ENCODE data around the gene ELMO1. TPM values are rescaled to one million over a fixed set of nuclear protein-coding genes. Genes with fewer than 3 reads are reported as not detected.

Gene ELMO1
- total and polyA plus RNA-seq, 10 donors = 26.0 to 494 (median 201) TPM

DNA sequence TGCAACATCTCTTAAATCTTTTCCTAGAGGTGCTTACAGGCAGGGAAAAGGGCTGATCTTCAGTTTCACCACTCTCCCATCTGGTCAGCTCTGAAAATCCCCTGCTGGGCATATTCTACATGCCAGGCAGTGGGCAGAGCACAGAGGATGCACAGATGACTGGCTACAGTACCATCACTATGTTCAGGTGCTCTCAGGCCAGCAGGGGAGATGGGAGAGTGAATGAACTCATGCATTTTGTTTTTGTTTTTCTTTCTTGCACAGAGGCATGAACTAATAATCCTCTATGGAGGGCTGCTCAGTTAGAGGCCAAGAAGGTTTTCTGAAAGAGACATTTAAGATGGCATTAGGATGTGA lies 19.3 kb downstream of the ELMO1 start:
- no peak for DNase-seq
- TF ChIP-seq, protein P1, sequence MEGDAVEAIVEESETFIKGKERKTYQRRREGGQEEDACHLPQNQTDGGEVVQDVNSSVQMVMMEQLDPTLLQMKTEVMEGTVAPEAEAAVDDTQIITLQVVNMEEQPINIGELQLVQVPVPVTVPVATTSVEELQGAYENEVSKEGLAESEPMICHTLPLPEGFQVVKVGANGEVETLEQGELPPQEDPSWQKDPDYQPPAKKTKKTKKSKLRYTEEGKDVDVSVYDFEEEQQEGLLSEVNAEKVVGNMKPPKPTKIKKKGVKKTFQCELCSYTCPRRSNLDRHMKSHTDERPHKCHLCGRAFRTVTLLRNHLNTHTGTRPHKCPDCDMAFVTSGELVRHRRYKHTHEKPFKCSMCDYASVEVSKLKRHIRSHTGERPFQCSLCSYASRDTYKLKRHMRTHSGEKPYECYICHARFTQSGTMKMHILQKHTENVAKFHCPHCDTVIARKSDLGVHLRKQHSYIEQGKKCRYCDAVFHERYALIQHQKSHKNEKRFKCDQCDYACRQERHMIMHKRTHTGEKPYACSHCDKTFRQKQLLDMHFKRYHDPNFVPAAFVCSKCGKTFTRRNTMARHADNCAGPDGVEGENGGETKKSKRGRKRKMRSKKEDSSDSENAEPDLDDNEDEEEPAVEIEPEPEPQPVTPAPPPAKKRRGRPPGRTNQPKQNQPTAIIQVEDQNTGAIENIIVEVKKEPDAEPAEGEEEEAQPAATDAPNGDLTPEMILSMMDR (IDR thresholded peaks at IDR 0.05 in 8 of 11, conservative IDR thresholded peaks at IDR 0.05 in 3 of 11) = no peak
- no peak for TF ChIP-seq POLR2AphosphoS5 (IDR thresholded peaks at IDR 0.05)
- TF ChIP-seq POLR2A (IDR thresholded peaks at IDR 0.05) = no peak
- Histone ChIP-seq H3K27ac (peak overlapping the region in 1 of 8 donors; percentile 4), H3K4me1 (peaks cover 14 to 100% (median 66%) of the 10 kb centered on the region in 6 donors), H3K36me3 (peaks cover 0 to 35% (median 2%) of the 10 kb centered on the region in 6 donors), H3K9me3 (no peaks in the 10 kb centered on the region), H3K27me3 (replicated peaks in 1 of 7) (no peaks in the 10 kb centered on the region), H3K4me3 (no peak overlapping the region)
- intact Hi-C loops (cut with DNase I; ENCODE audit: low total_unique reads) = no loop called here

DNA sequence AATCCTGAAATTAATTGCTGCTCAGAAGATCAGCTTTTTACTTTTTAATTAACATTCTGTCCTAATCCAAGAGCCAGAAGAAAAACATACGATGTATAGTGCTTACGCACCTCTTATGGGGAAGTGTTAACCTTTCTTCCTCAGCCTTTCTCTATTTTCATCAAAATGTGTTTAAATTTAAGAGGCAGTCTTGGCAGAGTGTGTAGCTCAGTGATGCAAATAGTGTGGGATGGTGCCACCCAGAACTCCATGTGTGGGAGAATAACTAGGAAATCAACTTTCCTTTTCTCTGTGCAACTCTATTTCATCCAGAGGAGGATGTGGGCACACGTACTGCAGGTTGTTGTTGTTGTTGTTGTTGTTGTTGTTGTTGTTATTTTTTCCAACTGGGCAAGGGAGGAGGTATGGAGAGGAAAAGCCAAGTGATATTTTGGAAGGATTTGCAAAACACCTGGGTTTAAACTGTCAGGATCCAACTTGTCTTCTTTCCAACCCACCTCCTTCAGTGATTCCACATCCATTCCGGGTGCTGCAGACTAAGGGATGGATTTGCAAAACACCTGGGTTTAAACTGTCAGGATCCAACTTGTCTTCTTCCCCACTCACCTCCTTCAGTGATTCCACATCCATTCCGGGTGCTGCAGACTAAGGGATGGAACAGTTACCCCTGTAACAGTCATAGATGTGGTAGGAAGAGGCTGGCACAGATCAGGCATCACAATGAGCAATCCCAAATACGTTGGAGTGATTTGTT lies 19.8 kb downstream of the ELMO1 start:
- H3K4me3 ChIP-seq = no peak overlapping the region
- intact Hi-C loops (cut with DNase I; ENCODE audit: low total_unique reads) = no loop called here
- peak overlapping the region in 1 of 8 donors; percentile 4 for H3K27ac ChIP-seq
- H3K9me3 ChIP-seq = no peaks in the 10 kb centered on the region
- peaks cover 10 to 100% (median 63%) of the 10 kb centered on the region in 6 donors for H3K4me1 ChIP-seq
- 80 to 86% (median 82%) methylated on average over 6 of the region's 6 CpGs for WGBS, 5 donors
- no peaks in the 10 kb centered on the region for H3K27me3 ChIP-seq (replicated peaks in 1 of 7)
- TF ChIP-seq POLR2AphosphoS5 (IDR thresholded peaks at IDR 0.05) = no peak
- TF ChIP-seq POLR2A (IDR thresholded peaks at IDR 0.05) = no peak
- TF ChIP-seq, protein P1 (IDR thresholded peaks at IDR 0.05 in 8 of 11, conservative IDR thresholded peaks at IDR 0.05 in 3 of 11) = no peak
- peaks cover 0 to 35% (median 2%) of the 10 kb centered on the region in 6 donors for H3K36me3 ChIP-seq
- no peak for DNase-seq

DNA sequence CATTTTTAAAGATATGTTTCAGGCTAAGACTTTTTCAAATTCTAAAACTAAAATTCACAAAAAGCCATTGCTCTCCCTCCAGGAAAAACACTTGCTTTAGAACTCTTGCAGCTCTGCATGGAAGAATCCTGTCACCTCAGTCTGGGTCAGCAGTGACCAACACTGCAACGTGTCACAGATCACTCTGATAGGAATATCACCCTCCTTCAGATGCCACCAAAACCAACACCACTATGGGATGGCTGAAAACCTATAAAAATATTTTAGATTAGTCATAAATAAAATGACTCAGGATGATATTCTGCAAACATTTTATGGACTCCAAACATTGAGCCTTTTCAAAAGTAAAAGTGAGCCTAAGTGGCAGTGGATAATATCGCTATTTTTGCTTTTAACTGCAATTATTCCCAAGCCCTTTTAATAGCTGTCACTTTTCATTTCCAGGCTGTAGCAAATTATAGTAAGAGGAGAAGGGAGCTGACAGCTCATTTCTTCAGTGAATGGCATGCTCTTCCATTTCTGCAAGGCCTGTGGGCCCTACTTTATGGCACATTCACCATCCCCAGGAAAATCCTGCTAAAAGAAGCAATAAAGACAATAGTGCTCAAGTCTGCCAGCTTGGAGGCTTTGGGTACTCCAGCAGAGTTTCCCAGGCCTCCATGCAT lies 21.3 kb downstream of the ELMO1 start:
- peaks cover 2 to 92% (median 51%) of the 10 kb centered on the region in 6 donors for H3K4me1 ChIP-seq
- DNase-seq = no peak
- H3K27ac ChIP-seq = no peak overlapping the region
- H3K4me3 ChIP-seq = no peak overlapping the region
- H3K36me3 ChIP-seq = peaks cover 0 to 35% (median 2%) of the 10 kb centered on the region in 6 donors
- WGBS, 5 donors = 73 to 86% (median 78%) methylated on average over 2 of the region's 2 CpGs
- intact Hi-C loops (cut with DNase I; ENCODE audit: low total_unique reads) = no loop called here
- H3K9me3 ChIP-seq = no peaks in the 10 kb centered on the region
- TF ChIP-seq, protein P1 (IDR thresholded peaks at IDR 0.05 in 8 of 11, conservative IDR thresholded peaks at IDR 0.05 in 3 of 11) = no peak
- TF ChIP-seq POLR2A (IDR thresholded peaks at IDR 0.05) (no peak), POLR2AphosphoS5 (IDR thresholded peaks at IDR 0.05) (no peak)
- no peaks in the 10 kb centered on the region for H3K27me3 ChIP-seq (replicated peaks in 1 of 7)

DNA sequence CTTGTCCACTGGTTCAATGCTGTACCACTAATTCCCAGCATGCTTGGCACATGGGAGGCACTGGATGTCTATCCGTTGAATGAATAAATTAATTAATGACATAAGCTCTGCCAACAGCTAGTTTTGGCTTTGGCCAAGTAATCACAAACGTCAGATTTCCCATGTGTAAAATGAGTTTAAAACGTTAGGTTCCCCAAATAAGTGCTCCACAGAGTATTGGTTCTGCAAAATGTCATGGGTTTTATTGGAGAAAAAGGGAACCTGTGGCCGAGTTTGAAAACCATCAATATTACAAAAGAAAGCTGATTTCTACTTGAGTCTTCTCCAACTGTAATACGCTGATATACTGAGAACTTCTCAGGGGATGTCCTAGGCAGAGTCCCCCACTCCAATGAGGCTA lies 23.2 kb downstream of the ELMO1 start:
- WGBS, 5 donors = 27 to 47% (median 34%) methylated on average over 5 of the region's 5 CpGs
- Histone ChIP-seq H3K4me1 (peaks cover 4 to 92% (median 58%) of the 10 kb centered on the region in 6 donors), H3K4me3 (peak overlapping the region in 1 of 8 donors; percentile 23), H3K36me3 (peaks cover 0 to 30% (median 2%) of the 10 kb centered on the region in 6 donors), H3K27me3 (replicated peaks in 1 of 7) (no peaks in the 10 kb centered on the region), H3K9me3 (no peaks in the 10 kb centered on the region), H3K27ac (peak overlapping the region in 7 of 8 donors; percentile 20 to 83 (median 63))
- no peak for DNase-seq
- intact Hi-C loops (cut with DNase I; ENCODE audit: low total_unique reads) = no loop called here
- no peak for TF ChIP-seq POLR2AphosphoS5 (IDR thresholded peaks at IDR 0.05)
- no peak for TF ChIP-seq POLR2A (IDR thresholded peaks at IDR 0.05)
- TF ChIP-seq, protein P1 (IDR thresholded peaks at IDR 0.05 in 8 of 11, conservative IDR thresholded peaks at IDR 0.05 in 3 of 11) = no peak

Data from spleen (tissue), 11 donors.